CD4-positive, alpha-beta T cell treated with Interleukin-4 for 1 hour (primary cell): Measurements from ENCODE around the gene CD59.

Experiments used
- DNase-seq, 2 donors: peaks; one replicate each; pipeline ENCODE4 v3.0.0-alpha.2; 2020 to 2022

The CD59 gene, protein sequence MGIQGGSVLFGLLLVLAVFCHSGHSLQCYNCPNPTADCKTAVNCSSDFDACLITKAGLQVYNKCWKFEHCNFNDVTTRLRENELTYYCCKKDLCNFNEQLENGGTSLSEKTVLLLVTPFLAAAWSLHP

GRCh38 chr11:33736148-33736812, at the start of gene CD59:
TSS of gene CD59 (minus strand) at chr11:33736423. CDS start at chr11:33722445, 13,978 bp downstream.
- DNase-seq, result peak; percentile 90 to 91

DNA sequence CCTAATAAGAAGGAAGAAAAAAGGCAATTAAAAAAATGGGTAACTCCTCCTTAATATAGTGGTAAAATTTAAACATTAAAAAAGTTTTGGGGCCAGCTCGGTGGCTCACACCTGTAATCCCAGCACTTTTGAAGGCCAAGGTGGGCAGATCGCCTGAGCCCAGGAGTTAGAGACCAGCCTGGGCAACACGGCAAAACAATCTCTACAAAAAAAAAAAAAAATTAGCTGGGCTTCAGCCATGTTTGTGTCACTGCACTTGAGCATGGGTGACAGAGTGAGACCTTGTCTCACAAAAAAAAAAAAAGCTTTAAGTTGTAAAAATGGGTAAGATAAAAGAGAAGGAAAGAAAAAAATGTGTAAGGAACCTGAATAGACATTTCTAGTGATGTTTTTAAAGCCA, 49.4 kb upstream of the CD59 start:
- DNase-seq, result no peak

GRCh38 chr11:33779849-33780528, 43.8 kb upstream of the CD59 start:
- DNase-seq, result no peak

DNA sequence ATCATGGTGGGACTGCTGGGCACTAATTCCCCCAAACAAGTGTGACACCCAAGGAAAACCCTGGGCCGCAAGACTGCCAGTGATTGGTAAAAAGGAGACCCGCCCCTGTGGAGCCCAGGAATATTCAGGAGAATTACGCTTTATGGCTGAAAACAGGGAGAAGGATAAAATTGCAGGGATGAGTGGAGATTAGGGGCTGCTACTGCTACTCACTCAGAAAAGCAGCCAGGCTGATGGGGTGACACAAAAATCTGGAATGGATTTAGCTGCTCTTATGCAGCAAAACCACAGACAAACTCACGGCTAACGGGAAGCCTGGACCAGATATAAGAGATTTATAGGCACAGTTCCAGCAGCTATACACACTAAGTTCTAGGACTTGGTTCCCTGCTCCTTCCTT, 42.5 kb upstream of the CD59 start:
- DNase-seq, result no peak

DNA sequence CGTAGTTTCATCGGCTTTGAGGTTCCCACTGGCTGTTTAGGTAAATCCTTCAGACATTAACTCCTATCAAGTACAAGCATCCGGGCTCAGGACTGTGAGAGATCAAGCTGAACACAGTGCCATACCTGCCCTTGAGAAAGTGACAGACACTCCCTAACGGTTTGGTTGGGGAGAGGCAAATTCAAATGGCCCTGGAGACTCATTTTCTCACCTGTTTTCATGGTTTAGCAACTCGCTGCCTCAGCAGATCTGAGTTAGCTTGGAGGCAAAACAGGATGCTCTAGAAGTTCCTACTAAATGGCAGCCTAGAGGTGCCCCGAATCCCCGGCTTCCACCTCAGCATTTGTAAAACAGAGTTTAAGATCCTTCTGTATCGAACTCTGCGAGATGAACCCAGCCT, 41.7 kb upstream of the CD59 start:
- peak in 1 of 2 donors; percentile 60 for DNase-seq

GRCh38 chr11:33775832-33776470, 39.7 kb upstream of the CD59 start:
- DNase-seq, result no peak

DNA sequence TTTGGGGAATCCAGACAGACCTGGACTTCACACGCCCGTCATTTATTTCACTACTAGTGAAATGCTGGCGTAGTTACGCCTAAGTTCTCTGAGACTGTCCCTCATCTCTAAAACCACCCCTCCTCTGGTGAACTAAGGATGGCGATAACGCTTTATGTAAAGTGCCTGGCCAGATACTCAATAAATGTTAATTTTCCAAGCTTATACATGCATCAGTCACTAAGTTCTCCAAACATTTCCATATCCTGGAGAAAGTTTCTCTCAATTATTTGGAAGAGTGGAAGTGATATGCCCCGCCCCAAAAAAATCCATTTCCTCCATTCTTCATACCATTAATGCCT, 39.2 kb upstream of the CD59 start:
- DNase-seq, result no peak

- peak in 1 of 2 donors; percentile 5 for DNase-seq
Observed at GRCh38 chr11:33774736-33775466, 38.7 kb upstream of the CD59 start.

DNA sequence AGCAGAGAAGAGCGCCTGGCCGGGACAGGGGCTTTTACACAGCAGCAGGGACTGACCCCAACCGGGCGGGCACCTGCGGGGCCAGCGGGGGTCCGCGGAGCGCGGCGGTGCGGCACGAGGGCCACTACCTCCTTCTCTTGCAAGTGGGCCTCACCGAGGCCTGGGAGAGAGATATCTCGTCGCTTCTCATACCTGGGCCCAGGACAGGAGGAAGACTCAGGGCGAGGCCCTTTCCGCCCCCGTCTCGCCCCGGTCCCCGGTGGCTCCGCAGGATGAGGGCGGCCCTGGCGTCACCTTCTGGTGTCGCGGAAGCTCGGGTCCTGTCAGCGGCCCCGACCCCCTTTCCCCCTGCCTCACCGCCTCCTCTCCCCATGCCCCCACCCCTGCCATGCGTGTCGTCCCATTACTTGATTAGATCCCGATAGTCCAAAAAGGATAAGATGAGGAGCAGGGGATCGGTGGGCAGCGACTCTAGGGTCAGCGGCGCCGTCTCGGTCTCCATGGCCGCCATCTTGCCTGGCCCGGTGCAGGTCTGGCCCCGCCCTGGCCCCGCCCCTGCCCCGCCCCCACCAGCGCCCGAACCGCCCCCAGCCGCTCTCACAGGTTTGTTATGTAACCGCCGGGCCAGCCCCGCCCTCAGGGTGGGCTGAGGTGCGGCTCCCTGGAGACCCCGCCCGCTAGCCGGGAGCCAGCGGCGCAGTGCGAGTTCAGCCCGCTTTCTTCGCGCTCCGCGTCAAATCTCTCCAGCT, 37.9 kb upstream of the CD59 start, which contains the start of gene FBXO3:
TSS of gene FBXO3 (minus strand) at position 534 of the 749 bp plus-strand sequence. CDS start at position 511, 23 bp downstream.
- peak; percentile 90 for DNase-seq

DNA sequence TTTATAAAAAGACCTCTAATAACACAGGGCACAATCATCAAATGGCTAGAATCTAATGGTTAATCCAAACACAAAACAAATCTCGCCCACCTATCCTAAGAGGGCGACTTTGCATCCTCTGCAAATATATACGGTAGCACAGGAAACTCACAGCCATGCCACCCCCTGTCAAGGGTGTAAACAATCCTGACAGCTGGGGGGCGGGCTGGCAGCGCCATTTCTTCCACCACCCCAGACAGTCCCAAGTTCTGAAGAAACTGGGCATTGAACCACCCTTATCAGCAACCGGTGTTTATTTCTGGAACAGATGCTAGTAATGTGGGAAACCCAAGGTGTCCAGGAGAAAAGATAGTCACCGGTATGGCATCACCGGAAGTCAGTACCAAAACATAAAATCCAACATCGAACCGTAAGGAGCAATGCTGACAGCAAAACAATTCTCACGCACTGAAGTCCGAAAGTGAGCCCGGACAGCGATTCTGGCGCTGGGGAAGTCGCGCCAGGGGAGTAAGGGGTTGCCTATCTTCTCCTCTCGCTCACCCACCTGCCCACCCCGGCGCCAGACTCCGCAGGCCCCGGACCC, 37.3 kb upstream of the CD59 start:
- peak; percentile 24 to 48 for DNase-seq

DNA sequence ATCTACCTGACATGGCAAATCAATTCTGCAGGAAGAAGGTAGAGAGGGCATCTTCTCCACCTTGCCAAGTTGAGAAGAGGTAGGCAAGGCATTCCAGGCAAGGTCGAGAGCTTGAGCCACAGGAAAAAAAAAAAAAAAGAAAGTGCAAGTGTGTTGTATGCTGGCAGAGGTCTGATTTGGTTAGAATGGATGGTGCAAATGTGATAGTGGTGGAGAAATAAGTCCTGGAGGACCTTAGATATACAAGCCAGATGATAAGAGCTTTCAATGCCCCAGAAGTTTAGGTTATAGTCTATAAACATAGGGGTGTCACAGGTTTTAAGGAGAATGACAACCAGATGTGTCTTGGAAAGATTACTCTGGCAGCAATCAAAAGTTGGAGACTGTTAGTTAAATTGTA, 36.6 kb upstream of the CD59 start:
- DNase-seq, result no peak

DNA sequence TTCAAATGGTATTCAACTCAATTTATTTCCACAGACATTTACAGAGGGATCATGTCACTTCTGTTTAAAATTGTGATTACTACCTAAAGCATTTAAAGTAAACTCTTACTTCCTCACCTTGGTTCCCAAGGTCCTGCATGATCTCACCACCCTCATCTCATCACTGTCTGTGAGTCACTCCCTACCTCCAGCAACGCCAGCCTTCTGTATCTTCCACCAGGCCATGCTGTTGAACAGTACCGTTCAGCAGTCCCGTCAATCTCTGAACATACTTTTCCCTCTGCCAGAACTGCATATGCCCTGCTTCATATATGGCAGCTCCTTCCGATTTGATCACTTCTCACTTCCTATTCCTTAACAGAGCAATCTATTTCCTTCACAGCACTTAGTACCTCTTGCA, 36.1 kb upstream of the CD59 start:
- no peak for DNase-seq

DNA sequence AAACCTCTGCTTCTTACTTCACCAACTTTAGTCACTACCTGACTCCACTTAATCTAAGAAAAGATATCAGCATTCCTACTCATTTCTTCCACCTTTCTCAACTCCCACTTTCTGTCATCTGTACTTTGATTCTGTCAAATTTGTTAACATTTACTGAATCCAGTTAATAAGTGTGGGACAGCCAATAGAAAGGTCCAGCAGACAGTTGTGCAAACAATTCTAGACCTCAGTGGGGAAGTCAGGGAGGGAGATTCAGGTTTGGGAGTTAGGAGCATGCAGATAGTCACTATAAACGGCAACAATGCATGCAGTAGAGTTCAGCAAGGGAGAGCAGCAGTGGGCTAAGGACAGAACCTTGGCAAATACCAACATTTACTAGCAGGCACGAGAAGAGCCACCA, 34.0 kb upstream of the CD59 start:
- DNase-seq, result no peak

- no peak for DNase-seq
Observed at GRCh38 chr11:33769542-33769941, 33.3 kb upstream of the CD59 start.

DNA sequence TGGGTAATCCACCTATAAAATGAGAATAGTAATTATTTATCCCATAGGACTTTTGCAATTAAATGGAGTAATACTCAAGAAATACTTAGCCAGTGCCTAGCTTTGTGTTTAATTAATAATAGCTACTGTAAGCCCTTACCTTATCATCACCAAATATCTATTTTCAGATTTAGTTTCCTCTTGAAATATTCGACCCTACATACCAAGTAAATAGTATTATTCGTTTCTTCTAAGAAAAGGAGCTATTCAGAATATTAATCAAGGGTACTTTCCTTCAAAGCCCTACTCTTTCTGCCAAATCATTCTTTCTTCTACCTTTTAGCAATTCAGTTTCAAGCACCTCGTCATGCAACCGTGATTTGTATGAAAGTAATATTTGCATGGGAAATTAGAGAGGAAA, 31.4 kb upstream of the CD59 start:
- DNase-seq, result no peak

DNA sequence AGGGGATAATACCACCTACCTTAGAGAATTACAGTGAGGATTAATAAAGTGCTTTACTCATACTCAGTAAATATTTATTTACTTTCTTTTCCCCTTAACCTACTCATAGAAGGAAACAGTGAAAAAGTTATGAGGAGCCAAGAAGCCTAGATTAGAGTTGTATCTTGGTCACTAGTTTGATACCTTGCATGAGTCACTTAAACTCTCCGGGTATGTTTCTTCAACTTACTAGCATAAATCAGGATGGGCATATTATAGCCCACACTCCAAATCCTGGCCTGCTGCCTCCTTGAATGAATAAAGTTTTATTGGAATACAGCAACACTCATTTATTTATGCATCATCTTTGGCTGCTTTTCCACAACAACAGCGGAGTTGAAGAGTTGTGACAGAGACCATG, 29.9 kb upstream of the CD59 start:
- no peak for DNase-seq

DNA sequence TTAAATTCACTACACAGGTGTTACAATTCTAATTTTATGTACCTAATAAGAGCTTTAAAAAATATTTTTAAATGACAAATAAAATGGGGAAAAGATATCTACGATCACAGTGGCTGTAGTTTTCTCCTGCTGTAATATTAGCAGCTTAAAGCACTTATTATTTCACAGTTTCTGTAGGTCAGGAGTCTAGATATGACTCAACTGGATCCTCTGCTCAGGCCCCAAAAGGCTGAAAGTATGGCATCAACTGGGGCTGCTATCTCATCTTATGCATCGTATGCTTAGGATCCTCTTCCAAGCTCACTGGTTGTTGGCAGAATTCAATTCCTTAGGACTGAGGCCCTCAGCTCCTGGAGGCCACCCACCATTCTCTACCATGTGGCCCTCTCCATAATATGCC, 25.2 kb upstream of the CD59 start:
- DNase-seq, result no peak

GRCh38 chr11:33753304-33753967, 17.2 kb upstream of the CD59 start:
- DNase-seq, result no peak

- no peak for DNase-seq
Observed at GRCh38 chr11:33751878-33752277, 15.7 kb upstream of the CD59 start.

DNA sequence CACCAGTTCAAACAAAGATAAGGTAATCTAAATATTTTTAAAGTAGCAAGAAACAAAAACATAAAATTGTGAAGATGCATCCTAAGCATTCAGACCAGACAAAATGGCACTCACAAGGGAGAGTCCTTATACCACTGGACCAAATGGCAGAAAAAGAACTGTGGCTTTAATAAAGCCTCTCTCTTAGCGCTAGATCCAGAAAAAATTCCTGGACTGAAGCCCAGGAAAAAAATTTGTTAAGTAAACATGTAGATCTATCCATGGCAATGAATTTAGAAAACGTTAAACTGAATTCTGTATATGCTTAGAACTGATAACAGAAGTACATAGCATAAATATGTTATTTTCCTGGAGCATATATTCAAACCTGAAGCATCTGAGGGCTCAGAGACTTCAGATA, 11.8 kb upstream of the CD59 start:
- DNase-seq, result no peak

GRCh38 chr11:33743291-33743690, 7.1 kb upstream of the CD59 start:
- no peak for DNase-seq
